COLO668 (cell line): ENCODE results near the gene GOLT1A.
"Not testable (repeated sequence)": the region's sequence is repeated elsewhere in the genome, so short reads cannot be mapped to it uniquely, and the experiment has no call there.

Experiments used
- DNase-seq: peaks from one replicate; lab custom pipeline; 2025; ENCODE audit not compliant: unreplicated experiment; lab: John Stamatoyannopoulos, UW

Gene GOLT1A

GRCh38 chr1:204249736-204250427 is 36.1 kb upstream of the GOLT1A start:
- DNase-seq = no peak

DNA sequence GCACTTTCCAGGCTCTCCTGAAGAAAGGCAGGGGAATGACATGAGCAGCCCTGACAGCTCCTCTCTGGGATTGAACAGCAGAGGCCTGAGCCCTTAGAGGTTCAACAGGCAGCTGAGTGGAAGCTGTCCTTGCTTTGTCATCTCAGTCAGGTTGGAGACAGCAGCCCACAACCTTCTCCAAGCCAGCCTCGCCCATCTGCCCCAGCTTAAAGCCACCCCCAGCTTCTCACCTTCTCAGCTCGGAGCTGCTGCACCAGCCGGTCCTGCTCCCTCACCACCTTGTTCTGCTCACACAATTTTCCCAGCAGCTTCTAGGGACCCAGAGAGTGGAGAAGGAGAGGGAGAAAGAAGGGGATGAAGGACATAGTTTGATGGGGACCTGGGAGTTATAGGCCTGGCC is 35.2 kb upstream of the GOLT1A start:
- DNase-seq = no peak

- DNase-seq = no peak
Measured at GRCh38 chr1:204246876-204247275, 33.1 kb upstream of the GOLT1A start.

- DNase-seq = no peak
Measured at GRCh38 chr1:204242920-204243319, 29.1 kb upstream of the GOLT1A start.

DNA sequence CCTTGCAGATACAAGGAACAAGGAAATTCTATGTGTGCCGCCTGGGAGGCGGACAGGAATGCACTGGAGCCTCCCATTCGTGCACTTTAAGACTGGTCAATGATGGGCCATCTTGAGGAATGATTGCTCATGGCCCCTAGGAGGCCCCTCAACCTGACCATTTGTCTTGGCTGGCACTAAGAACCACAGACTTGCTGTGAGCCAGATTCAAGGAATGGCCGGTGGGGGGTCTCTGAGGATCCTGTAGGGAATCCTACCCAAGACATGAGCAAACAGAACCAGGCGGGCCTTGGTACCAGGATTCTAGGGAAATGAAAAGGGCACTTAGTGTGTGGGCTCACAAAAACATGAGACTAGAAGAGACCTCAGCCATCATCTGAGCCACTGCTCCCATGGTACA is 28.1 kb upstream of the GOLT1A start:
- no peak for DNase-seq

GRCh38 chr1:204241050-204241449 is 27.3 kb upstream of the GOLT1A start:
- DNase-seq = no peak

GRCh38 chr1:204240233-204240632 is 26.4 kb upstream of the GOLT1A start:
- DNase-seq = no peak

GRCh38 chr1:204239401-204239800 is 25.6 kb upstream of the GOLT1A start:
- not testable (repeated sequence) for DNase-seq

GRCh38 chr1:204238520-204238919 is 24.7 kb upstream of the GOLT1A start:
- DNase-seq = not testable (repeated sequence)

DNA sequence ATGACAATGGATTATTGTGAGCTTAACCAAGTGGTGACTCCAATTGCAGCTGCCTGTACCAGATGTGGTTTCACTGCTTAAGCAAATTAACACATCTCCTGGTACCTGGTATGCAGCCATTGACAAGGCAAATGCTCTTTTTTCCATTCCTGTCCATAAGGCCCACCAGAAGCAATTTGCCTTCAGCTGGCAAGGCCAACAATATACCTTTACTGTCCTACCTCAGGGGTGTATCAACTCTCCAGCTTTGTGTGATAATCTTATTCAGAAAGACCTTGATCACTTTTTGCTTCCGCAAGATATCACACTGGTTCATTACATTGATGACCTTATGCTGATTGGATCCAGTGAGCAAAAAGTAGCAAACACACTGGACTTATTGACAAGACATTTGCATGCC is 23.7 kb upstream of the GOLT1A start:
- not testable (repeated sequence) for DNase-seq

GRCh38 chr1:204232526-204232925 is 18.7 kb upstream of the GOLT1A start:
- DNase-seq = no peak

- DNase-seq = no peak
Measured at GRCh38 chr1:204230211-204230610, 16.4 kb upstream of the GOLT1A start.

DNA sequence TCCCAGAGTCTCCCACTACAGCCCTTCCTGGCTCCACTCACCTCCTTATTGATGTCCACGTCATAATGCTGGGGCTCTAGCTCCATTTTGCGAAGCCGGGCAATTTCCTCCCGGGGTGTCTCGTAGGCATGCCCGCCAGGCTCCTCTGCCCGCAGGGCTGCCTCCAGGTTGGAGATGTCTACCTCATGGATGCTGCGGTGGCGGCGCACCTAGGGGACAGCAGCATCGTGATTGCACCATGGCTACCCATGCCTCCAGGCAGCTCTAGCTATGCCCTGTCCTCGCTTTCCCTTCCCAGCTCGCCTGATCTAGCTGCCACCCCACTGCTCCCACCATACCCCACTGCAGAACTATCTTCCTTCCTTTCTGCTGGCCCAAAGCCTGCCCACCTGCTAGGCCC is 15.1 kb upstream of the GOLT1A start:
- DNase-seq = no peak

DNA sequence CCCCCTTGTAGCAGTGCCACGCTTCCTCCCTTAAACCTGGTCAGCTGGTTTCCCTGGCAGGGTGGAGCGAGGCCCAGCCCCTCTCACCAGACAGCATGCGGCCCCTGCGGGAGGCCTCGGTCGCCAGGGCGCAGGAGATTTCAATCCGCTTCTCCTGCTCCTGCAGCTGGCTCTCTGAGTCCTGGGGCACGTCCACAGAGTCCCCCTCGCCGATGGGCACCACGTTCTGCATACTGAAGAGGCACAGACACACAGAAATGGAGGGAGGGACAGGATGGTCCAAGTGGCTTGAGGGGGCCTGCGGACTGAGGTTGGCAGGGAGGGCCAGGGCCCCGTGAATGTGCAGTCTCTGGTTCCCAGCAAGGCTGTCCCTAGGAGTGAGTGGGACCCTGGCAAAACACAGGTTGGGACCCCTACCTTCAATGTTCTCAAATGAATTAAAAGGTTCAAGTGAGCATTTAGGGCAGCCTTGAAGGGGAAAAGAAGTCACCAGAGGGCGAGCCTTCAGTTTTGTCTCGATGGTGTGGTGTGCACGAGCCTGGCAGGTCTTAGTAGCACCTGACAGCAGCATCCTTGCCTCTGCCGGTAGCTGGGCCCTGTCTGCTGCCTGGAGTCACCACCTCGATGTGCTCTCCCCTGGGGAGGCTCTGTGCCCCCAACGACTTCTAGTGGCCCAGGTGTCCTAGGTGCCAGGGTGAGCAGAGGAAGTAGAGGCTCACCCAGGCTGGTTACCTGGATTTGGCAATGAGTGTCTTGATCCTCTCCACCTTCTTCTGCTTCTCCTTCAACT is 14.4 kb upstream of the GOLT1A start:
- no peak for DNase-seq

DNA sequence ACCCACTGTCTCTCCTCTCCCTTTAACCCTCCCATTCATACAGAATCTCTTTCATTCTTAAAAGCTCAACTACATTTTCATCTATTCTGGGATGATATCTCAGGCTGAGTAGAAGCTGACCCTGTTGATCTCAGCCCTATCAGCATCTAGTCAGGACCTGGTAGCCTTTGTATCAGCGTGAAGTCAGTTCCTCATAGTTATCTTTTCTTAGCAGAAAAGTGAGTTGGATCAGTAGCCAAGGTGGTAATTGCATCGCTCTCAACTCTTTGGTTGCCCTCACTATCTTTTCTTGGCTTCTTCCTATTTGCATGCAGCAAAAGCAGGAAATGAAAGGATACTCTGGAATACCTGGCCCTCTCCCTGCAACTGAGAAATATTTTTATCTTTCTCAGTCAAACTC is 13.6 kb upstream of the GOLT1A start:
- DNase-seq = no peak

DNA sequence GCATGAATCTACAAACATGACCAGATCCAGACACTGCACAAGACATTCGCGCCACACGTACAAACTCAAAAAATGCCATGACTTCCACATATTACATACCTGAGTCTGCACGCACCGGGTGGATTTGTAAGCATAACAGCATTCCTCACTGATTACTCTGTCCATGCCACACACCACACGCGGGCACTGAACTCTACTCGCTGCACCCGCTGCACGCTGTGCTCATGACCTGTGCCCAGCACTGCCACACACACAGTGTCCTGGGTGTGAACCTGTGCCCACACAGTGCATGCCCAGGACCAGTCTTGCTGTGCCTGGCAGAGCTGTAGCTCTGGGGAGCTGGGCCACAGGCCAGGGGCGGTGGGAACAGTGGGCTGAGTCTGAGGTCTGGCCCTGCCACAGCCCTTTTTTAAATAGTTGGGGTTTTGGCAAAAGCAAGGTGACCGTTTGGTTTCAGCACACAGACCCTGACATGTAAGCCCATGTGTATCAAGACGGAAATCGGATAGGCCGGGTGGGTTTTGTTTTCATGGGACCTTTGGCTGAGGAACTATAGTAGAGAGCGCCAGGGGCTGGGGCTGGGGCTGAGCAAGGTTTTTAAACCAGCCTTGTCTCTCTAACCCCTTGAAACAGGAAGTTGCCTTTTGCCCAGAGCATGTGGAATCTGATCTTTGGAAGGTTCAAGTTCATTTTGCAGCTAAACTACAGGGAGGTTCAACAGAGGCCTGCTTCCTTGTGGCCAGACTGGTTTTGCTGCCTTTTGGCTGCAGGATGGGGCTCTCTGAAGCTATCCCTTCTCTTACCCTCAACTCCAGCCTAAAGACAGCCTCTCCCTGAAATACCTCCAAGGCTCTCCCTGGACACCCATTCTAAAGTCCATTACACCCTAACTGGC is 12.3 kb upstream of the GOLT1A start:
- DNase-seq = no peak

- no peak for DNase-seq
Measured at GRCh38 chr1:204224655-204225054, 10.9 kb upstream of the GOLT1A start.

DNA sequence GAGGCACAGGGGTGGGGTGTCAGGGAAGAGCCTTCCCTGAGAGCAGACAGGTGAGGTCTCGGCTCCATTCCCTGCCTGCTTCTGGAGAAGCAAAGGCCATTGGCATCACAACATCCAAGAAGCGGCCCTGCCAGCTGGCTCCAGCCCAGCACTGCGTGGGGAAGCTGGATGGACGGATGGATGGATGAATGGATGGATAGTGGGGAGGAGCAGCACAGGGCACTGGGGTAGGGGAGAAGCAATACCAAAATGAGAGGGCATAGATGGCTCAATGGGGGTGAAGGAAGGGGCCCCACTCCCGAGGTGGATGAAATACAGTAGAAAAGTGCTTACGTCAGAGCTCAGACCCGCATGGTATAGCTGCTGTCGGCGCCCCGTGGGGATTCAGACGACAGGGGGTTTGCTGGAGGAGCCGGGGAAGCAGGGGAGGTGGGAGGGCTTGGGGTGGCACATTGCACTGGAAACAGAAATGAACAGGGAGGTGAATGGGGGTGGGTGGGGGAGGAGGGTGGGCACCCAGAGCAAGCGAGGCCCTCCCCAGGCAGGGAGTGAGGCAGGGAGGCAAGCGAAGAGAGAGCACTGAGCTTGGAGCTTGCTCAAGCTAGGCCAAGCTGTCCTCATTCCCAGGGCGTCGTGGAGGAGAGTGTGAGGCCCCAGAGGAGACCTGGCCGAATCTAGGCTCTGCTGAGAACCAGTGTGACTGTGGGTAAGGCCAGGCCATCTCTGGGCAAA is 9.5 kb upstream of the GOLT1A start:
- DNase-seq = no peak

GRCh38 chr1:204222764-204223055 is 8.9 kb upstream of the GOLT1A start:
- no peak for DNase-seq

DNA sequence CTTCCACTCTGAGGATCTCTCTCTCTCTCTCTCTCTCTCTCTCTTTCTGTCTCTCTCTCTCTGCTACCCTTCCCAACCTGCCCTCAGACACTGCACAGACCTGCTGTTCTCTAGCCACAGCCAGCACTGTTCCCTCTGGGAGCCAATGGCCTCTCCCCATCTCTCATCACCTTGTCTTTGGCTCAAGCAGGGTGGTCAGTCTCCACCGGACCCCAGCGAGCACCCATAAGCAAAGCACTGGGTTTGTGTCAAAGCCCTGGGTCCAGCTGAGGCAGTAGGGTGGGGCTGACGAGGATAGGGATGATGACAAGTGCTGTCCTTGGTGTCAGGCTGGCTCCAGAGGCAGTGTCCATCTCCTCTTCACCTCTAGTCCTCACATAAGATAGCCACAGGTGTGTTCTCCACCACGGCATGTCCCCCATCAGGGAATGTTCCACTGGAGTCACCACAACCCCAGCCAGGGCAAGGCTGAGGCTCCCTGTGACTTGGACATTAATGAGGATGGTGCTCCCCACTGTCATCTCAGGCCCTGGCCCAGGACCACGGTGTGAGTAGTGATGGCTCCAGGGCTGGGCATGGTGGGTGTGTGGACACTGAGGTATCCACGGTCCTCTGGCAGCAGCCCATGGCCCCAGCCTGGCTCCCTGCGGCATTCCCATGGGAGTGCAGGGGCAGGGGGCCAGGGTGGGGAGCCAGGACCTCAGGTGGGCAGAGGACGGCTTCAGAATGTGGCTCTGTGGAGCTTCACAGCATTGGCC is 8.4 kb upstream of the GOLT1A start:
- DNase-seq = no peak
